HL-60/S4 treated with phorbol 12-myristate 13-acetate at 8.2 ng/mL for 4 days and 3 days (cell line): ENCODE results near the gene TDRD7.

Source experiments
- in situ Hi-C: fragments of 300-500 bp; cut with MboI; formaldehyde crosslinking; loops from 2 replicates; pipeline ENCODE4 v1.15.0; 2022; ENCODE audit warnings: low sequenced_read_pairs

TDRD7 gene, protein sequence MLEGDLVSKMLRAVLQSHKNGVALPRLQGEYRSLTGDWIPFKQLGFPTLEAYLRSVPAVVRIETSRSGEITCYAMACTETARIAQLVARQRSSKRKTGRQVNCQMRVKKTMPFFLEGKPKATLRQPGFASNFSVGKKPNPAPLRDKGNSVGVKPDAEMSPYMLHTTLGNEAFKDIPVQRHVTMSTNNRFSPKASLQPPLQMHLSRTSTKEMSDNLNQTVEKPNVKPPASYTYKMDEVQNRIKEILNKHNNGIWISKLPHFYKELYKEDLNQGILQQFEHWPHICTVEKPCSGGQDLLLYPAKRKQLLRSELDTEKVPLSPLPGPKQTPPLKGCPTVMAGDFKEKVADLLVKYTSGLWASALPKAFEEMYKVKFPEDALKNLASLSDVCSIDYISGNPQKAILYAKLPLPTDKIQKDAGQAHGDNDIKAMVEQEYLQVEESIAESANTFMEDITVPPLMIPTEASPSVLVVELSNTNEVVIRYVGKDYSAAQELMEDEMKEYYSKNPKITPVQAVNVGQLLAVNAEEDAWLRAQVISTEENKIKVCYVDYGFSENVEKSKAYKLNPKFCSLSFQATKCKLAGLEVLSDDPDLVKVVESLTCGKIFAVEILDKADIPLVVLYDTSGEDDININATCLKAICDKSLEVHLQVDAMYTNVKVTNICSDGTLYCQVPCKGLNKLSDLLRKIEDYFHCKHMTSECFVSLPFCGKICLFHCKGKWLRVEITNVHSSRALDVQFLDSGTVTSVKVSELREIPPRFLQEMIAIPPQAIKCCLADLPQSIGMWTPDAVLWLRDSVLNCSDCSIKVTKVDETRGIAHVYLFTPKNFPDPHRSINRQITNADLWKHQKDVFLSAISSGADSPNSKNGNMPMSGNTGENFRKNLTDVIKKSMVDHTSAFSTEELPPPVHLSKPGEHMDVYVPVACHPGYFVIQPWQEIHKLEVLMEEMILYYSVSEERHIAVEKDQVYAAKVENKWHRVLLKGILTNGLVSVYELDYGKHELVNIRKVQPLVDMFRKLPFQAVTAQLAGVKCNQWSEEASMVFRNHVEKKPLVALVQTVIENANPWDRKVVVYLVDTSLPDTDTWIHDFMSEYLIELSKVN

DNA sequence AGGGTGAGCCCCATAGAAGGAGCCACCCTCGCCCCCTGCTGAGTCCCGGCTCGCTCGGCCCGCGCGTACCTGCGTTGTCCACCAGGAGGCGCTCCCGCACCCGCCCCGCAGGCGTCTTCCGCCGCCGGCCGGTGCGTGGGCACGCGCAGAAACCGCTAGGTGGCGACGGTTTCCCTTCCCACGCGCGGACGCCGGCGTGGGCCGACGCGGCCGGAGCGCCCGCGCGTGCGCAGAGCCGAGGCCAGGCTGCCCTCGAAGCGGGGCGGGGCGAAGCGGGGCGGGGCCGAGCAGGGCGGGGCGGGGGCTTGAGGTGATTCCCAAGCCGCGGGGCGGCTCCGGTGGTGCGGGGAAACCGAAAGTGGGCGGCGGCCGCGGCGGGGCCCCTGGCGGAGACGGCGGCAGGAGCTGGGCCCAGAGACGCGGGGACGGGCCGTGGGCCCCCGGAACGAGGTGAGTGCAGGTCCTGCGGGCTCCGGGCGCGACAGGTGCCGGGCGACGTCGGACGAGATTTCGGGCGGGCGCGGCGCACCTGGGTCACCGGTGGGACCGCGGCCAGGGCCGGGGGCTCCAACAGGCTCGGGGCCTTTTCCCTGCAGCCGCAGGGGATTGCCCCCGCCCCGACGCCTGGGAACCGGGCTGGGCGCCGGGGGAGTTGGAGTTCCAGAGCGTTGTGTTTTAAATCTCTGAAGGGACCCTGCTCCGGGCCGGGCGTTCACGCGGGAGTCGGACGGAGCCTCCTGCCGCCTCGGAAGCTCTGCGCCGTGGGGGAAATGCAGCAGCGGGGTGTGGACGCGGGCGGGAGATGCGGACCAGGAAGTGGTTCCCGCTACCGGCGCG is at the start of gene TDRD7:
TDRD7 (plus strand) TSS at position 308 of the 837 bp plus-strand sequence. CDS start 16,370 bp downstream, outside the sequence.
- in situ Hi-C loops, result no loop called here

DNA sequence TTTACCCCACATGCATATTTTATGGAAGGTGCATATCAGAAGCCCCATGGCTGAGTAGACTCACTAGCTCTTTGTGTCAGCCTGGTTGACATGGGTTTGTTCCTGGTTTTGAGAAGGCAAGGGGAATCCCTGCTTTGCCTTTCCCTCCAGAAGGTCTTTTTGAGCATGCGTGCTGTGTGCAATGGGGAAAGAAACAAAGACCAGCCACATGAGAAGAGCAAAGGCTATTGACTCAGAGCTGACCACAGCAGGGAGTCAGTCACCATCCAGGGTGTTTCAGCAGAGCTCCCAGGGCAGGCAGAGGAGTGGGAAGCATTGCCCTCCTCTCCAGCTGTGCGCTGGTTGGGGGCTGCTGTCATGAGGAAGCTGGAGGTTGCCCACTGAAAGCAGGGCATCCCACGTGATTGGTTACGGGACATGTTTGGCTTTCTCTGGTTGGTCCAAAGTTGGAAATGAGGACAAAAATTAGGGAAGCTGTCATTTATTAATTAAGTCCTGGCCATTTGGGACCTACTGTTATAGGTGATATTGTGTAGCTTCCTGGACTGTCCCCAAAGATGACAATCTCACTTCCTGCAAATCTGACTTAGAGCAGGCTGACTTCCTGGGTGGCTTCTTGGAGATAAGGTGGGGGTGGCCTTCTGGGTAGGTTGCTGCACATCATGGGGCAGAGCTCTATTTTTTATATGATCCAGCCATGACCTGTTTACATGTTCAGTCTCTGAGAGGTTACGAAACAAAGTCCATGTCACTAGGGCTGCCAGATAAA is 48.9 kb upstream of the TDRD7 start:
- in situ Hi-C loops, result no loop called here

DNA sequence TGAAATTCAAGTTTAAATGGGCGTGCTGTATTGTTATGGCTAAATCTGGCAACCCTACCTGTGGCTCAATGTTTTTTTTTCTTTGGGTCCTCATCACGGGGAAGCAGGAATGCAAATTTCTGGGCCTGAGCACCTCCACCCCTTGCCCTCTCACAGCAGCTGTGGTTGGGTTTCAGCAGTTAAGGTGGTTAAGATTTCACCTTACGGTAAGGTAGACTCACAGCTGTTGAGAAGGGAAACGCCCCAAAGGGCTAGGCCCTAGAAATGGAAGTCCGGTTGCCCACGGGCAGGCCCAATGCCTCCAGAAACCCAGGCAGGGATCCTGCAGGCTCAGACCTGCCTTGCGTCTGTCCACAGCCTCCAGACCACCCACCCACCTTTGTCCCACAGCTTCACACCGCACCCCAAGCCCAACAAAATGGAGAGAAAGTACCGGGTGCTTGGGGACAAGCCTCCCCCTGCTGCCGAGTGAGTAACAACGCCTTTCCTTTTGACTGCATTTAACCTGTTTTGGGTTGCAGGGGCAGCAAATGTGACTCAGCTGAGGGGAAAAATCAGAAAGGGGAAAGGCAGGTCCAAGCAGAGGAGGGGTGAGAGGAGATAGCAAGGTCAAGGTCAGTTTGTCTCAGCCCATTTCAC is 48.1 kb upstream of the TDRD7 start:
- in situ Hi-C loops, result no loop called here

DNA sequence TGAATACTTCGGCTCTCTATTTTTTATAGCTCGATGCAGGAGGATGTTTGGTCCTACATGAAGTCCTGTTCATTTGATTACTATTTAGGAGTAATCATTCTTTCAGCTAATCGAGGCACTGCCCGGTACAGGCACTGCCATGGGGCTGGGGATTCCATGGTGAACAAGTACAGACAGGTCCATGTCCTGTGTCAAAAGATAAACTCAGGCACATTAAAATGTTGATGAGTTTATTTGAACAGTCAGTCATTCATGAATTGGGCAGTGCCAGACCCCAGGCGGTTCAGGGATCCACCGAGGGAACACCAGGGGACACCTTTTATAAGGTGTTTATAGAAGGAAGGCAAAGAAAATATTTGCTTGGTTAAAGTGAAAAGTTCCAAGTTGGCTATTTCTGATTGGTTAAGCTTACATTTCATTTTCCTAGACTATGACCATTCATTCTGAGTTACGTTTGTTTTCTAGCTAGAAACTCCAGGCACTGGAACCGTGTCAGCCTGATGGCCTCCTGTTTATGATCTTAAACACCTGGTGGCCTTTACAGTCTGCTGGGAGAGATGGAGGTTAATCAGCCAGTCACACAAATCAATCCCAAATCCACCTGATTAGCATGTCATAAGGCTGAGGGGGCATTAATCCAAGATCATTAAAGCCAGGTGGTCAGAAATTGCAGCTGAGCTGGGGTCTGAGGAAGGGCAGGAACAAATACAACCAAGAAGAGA is 47.0 kb upstream of the TDRD7 start:
- in situ Hi-C loops, result no loop called here

DNA sequence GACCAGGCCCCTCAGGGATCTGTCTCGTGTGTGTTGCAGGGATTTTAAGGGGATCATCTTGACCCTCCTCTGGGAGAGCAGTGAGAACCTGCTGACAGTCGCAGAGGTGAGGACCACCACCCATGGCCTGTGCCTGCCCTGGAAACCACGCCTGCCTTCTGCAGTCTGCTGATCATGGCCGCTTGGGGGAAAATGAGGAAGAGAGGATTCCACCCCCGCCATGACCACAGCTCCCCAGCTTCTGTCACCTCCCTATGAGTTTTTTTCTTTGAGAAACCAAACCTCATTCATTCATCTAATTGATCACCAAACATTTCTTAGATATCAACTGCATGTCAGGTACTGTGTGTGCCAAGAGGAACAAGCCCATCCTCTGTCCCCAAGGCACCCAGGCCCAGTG is 46.3 kb upstream of the TDRD7 start:
- in situ Hi-C loops, result no loop called here

DNA sequence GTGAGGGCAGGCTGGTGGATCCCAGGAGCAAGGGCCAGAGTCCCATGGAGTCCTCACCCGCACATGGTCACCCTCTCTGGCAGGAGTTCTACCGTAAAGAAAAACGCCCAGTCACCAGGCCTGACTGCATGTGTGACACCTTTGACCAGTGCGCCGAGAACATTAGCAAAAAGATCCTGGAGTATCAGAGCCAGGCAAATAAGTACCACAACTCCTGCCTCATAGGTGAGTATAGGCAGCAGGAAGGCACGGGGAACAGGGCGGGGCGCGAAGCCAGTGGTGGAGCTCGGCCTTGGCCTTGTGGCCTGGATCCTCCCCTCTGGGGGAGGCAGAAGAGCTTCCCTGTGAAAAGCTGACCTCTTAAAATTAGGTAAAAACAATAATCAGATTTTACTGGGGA is 45.4 kb upstream of the TDRD7 start:
- in situ Hi-C loops, result no loop called here

DNA sequence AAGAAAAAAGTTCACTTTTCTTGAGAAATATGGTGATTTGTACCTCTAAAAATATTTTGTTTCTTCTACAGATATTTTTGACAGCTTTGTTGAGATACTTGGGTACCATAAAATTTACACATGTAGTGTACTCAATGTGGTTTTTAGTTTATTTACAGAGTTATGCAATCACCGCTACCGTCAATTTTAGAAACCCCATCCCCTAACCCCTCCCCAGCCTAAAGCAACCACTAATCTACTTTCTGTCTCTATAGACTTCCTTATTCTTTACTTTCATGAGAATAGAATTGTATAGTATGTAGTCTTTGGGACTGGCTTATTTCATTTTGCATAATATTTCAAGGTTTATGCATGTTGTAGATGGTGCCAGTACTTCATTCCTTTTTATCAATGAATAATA is 45.0 kb upstream of the TDRD7 start:
- in situ Hi-C loops, result no loop called here

DNA sequence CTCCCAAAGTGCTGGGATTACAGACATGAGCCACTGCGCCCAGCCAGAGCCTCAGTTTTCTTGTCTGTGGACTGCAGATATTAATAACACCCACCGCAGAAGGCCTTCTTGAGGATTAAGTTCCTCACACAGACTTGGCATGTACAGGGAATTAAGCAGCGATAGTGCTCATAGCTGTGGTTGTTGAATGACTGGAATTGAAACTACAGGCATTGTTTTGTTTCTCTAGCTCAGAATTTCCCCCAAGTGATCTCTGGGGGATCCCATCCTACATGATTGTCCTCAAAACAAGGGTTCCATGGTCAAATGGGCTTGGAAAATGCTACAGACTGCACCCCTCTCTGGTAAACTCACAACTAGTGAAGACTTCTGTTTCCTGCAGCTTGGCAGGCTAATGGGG is 44.2 kb upstream of the TDRD7 start:
- in situ Hi-C loops, result no loop called here

DNA sequence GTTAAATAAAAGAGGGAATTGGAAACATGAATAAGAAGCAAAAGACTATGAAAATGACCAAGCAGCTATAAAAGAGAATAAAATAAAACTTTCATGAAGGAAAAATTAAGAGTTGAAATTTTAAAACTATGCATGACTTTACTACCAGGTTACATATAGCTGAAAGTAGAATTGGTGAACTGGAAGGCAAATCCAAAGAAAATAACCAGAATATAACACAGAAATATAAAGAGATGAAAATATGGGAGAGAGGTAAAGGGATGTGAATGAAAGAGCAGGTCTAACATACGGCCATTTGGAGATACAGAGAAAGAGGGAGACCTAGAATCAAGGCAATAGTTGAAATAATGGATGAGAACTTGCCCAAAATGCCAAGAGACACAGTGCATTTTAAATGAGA is 42.9 kb upstream of the TDRD7 start:
- in situ Hi-C loops, result no loop called here

DNA sequence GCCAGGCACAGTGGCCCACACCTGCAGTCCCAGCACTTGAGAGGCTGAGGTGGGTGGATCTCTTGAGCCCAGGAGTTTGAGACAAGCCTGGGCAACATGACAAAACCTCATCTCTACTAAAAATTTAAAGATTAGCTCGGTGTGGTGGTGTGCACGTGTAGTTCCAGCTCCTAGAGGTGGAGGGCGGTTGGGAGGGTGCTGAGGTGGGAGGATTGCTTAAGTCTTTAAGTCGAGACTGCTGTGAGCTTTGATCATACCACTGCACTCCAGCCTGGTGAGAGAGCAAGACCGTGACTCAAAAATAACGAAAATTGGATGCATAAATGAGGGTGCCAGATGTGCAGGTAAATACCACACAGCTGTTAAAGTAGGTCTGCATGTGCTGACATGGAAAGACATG is 39.3 kb upstream of the TDRD7 start:
- in situ Hi-C loops, result no loop called here

DNA sequence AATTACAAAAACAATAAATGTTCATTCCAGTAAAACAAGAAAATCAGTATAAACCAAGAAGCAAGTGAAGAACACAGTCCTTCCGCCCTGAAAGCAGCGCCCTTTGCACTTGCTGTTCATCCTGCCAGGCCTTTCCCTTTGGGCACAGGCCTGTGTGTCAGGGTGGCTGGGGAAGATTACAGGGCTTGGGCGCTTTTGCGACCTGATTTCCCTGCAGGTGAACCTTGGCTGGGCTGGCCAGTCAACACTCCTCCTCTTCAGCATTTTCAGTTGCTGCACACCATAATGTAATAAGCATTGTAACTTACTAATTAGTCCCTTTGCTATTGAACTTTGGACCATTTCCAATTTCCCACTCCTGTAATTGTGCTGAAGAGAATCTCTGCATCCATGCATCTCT is 38.6 kb upstream of the TDRD7 start:
- in situ Hi-C loops, result no loop called here

DNA sequence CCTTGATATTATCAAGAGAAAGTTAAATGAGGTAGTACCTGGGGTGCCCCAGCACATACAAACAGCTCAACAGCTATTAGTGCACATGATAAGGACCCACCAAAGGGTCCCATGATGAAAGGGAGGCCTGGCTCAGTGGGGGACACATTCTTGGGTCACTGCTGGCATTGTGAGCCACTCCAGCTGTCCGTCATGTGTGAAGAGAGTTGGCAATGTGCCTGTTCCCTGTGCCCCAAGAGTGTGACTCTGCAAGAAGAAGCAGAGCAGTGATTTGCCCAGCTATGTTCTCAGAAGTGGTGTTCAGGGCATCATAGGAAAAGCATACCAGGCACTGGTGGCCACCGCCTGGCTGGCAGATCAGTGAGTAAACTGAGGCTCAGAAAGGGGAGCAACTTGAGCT is 37.1 kb upstream of the TDRD7 start:
- in situ Hi-C loops, result loop anchor here (25.0 kb wide), 1 partner anchor 513 kb away; the partner anchor contains the start of gene ZNF782

DNA sequence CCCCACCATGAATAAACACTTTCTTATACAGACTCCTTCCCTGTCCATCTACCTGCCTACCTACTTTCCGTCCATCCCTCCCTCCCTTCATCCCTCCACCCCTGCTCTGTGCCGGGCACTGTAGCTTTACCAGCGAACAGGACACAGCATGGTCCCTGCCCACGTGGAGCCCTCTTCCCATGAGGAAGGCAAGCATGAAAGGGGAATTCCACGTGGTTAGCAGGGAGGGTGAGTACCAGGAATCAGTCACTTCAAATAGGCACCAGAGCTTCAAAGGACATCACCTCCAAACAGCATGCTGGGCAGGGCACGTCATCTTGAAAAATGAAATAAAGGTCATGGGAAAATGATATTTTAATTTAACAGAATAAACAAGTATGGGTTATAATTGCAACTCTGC is 35.0 kb upstream of the TDRD7 start:
- in situ Hi-C loops, result loop anchor here (25.0 kb wide), 1 partner anchor 515 kb away; the partner anchor contains the start of gene ZNF782

DNA sequence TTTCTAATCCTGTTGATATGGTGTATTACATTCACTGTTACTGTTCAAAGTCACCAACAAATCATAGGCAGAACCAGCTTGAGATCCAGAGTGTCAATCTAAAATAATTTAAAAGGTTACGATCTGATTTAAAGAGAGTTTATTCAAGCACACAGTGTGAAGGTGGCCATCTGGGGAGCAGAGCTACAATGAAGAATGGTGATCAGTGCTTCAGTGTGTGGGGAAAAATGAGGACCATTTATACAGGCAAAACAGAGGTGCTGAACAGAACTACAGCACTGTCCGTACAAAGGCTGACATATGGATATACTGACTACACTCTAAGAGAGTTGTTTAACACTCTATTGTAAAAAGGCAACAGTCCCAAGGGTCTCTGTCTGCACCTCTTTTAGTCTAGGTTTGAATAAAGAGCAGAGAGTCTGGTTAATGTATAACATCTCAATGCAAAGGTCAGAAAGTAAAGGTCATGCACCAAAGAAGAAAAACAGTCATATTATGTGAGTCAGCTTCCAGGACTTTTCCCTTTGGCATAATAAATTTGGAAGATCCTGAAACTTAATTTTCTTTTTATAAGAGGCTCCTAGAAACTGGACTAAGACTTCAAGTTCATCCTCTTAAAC is 29.7 kb upstream of the TDRD7 start:
- in situ Hi-C loops, result loop anchor here (10.0 to 25.0 kb wide), 2 partner anchors 223 to 520 kb away; partner anchors contain the start of gene ZNF782

DNA sequence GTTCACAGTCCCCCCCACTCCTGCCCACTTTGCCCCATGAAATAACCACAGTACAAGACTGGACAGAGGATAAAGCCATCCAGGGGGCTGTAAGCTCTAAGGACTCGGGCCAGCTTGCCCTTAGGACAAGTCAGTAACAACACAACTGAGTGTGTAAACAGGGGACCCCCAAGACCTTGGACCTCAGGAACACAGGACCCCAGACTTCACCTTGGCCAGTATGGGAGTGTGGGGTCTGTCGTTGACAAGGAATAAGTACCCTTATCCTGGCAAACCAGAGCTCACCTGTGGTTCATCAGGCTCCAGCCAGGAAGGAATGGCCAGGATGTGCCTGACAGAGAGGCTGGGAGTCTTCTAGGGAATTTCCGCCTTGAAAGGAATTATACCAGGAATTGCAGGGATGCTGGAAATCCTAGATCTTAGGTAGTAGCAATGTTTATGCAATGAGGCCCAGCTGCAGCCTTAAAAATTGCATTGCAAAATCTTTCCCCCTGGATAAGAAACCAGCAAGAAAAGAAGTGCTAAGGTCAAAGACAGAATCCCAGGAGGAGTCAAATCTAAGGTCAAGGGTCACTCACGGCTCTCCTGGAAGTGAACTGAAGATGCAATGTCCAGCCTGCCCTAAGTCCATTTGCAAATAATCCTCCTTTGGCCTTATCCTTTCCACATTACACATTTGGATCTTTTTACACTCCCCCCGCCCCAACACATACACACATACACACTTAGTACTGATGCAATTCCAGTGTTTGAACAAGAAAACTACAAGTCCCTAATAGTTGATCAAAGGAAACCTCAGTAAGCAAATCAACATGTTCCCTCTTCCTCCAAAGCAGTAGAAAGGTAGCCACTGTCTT is 27.3 kb upstream of the TDRD7 start:
- in situ Hi-C loops, result loop anchor here (10.0 to 25.0 kb wide), 2 partner anchors 220 to 522 kb away; partner anchors contain the start of gene ZNF782

DNA sequence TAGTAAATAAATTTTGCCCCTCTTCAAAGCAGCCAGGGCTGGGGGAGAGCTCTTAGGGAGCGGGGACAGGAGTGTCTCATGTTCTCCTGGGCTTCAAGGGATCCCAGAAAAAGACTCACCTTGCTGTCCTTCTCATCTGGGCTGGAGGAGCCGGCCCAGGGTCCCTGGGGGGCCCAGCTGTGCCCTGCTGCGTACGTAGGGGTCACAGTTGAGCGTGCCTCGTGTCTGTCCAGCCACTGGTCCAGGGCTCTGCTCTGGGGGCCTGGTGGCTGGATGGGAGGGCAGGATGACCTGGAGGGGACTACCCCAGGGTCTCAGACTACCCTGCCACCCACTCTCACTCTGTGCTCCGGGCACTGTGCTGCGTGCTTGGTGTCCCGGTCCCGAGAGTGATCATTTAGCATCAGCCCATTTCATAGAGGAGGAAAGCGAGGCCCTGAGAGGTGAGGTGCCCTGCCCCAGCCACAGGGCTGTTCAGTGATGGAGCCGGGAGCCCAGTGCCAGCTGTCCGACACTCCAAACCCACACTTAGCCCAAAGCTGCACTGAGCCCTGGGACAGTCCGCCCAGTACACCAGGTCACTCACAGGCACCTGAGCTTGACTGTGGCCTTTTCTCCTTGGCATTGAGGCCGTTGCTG is 26.2 kb upstream of the TDRD7 start:
- in situ Hi-C loops, result loop anchor here (10.0 to 25.0 kb wide), 2 partner anchors 219 to 523 kb away; partner anchors contain the start of gene ZNF782
